NCI-H1092 (cell line): ENCODE results near the gene CEP250.
"Not testable (repeated sequence)": the region's sequence is repeated elsewhere in the genome, so short reads cannot be mapped to it uniquely, and the experiment has no call there.

Source experiments
- DNase-seq: peaks from one replicate; lab custom pipeline; 2025; lab: John Stamatoyannopoulos, UW

The CEP250 gene

GRCh38 chr20:35454881-35455609, at the start of gene CEP250:
TSS of gene CEP250 (plus strand) at chr20:35455598. CDS start at chr20:35462368, 6,770 bp downstream.
- DNase-seq = peak; percentile 93

- no peak for DNase-seq
Measured at GRCh38 chr20:35405775-35406174, 49.6 kb upstream of the CEP250 start.

GRCh38 chr20:35408270-35408669, 47.1 kb upstream of the CEP250 start:
- DNase-seq = no peak

GRCh38 chr20:35409542-35409941, 45.9 kb upstream of the CEP250 start:
- no peak for DNase-seq

GRCh38 chr20:35410613-35411012, 44.8 kb upstream of the CEP250 start:
- no peak for DNase-seq

GRCh38 chr20:35421322-35421721, 34.1 kb upstream of the CEP250 start:
- DNase-seq = no peak

GRCh38 chr20:35431621-35432429, 23.6 kb upstream of the CEP250 start:
- no peak for DNase-seq

- DNase-seq = no peak
Measured at GRCh38 chr20:35432430-35432735, 23.0 kb upstream of the CEP250 start.

GRCh38 chr20:35433337-35433736, 22.1 kb upstream of the CEP250 start:
- no peak for DNase-seq

- no peak for DNase-seq
Measured at GRCh38 chr20:35434085-35435005, 21.1 kb upstream of the CEP250 start.

GRCh38 chr20:35436177-35436573, 19.2 kb upstream of the CEP250 start:
- no peak for DNase-seq

GRCh38 chr20:35437599-35437998, 17.8 kb upstream of the CEP250 start:
- DNase-seq = no peak

GRCh38 chr20:35443003-35443402, 12.4 kb upstream of the CEP250 start:
- DNase-seq = no peak

- no peak for DNase-seq
Measured at GRCh38 chr20:35444226-35444625, 11.2 kb upstream of the CEP250 start.

- DNase-seq = no peak
Measured at GRCh38 chr20:35446356-35447078, 8.9 kb upstream of the CEP250 start.

- DNase-seq = peak; percentile 70
Measured at GRCh38 chr20:35447082-35447789, 8.2 kb upstream of the CEP250 start.

GRCh38 chr20:35448788-35449373, 6.5 kb upstream of the CEP250 start:
- DNase-seq = no peak

GRCh38 chr20:35449855-35450254, 5.5 kb upstream of the CEP250 start:
- not testable (repeated sequence) for DNase-seq

GRCh38 chr20:35451295-35451694, 4.1 kb upstream of the CEP250 start:
- no peak for DNase-seq

- DNase-seq = no peak
Measured at GRCh38 chr20:35453647-35454046, 1.8 kb upstream of the CEP250 start.

GRCh38 chr20:35456700-35457099, 1.3 kb downstream of the CEP250 start:
- not testable (repeated sequence) for DNase-seq
